PC-9 (cell line): ENCODE results near the gene CEP85L.

Experiments
- EZH2 ChIP-seq: fragments of 200-600 bp; sonication (generic); IDR thresholded peaks from 2 replicates; pipeline ENCODE4 v1.8.0; 2017; ENCODE audit warnings: antibody characterized with exemption, low read depth
- TF ChIP-seq, protein P1 (sequence below): fragments of 200-600 bp; sonication (generic); conservative IDR thresholded peaks from 2 replicates; pipeline ENCODE4 v1.6.1; 2017; ENCODE audit warnings: mixed run types, antibody characterized with exemption, mild to moderate bottlenecking, moderate library complexity

DNA sequence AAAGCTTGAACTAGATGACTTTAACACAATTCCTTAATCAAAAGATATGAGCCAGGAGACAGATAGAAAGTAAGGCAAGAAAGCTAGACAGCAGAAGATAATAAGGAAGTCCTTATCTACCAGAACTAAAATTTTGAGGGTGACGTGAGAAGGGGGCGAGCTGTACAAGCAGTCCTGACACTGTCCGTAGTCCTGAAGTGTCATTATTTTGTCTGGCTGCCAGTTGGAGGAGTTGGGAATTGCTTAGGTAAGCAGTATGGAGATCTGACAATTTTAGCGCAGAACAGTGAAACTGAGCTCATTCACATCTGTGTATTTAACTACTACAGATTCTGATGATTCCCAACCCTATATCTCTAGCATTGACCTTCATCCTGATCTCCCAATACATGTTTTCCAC, 25.8 kb upstream of the CEP85L start:
- TF ChIP-seq, protein P1, sequence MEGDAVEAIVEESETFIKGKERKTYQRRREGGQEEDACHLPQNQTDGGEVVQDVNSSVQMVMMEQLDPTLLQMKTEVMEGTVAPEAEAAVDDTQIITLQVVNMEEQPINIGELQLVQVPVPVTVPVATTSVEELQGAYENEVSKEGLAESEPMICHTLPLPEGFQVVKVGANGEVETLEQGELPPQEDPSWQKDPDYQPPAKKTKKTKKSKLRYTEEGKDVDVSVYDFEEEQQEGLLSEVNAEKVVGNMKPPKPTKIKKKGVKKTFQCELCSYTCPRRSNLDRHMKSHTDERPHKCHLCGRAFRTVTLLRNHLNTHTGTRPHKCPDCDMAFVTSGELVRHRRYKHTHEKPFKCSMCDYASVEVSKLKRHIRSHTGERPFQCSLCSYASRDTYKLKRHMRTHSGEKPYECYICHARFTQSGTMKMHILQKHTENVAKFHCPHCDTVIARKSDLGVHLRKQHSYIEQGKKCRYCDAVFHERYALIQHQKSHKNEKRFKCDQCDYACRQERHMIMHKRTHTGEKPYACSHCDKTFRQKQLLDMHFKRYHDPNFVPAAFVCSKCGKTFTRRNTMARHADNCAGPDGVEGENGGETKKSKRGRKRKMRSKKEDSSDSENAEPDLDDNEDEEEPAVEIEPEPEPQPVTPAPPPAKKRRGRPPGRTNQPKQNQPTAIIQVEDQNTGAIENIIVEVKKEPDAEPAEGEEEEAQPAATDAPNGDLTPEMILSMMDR = no peak
- no peak for TF ChIP-seq EZH2
